Neuron (in vitro differentiated cells): Measurements from ENCODE around the gene PTPN14.

Source experiments
- H2AFZ ChIP-seq: one replicate; pipeline ENCODE4 v1.6.1; 2013; ENCODE audit warnings: low read depth, mild to moderate bottlenecking, inconsistent platforms, low read length, moderate library complexity
- H3K27me3 ChIP-seq: one replicate; pipeline ENCODE4 v1.6.1; 2013; ENCODE audit warnings: low read length; ENCODE audit not compliant: insufficient read depth
- H3K36me3 ChIP-seq: one replicate; pipeline ENCODE4 v1.6.1; 2013; ENCODE audit warnings: low read length; ENCODE audit not compliant: insufficient read depth
- H3K4me1 ChIP-seq: one replicate; pipeline ENCODE4 v1.6.1; 2013; ENCODE audit warnings: low read length; ENCODE audit not compliant: insufficient read depth
- H3K4me3 ChIP-seq: 2 replicates; pipeline ENCODE4 v1.5.1; 2013; ENCODE audit warnings: mild to moderate bottlenecking, low read length, moderate library complexity
- H3K9me3 ChIP-seq: one replicate; pipeline ENCODE4 v1.6.1; 2013; ENCODE audit warnings: low read length

The PTPN14 gene

GRCh38 chr1:214454569-214455396 lies 96.6 kb downstream of the PTPN14 start:
- Histone ChIP-seq H3K4me3 (no peak overlapping the region), H2AFZ (no peak overlapping the region), H3K36me3 (no peaks in the 10 kb centered on the region), H3K27me3 (no peaks in the 10 kb centered on the region), H3K4me1 (no peaks in the 10 kb centered on the region), H3K9me3 (no peaks in the 10 kb centered on the region)

GRCh38 chr1:214453109-214453722 lies 98.2 kb downstream of the PTPN14 start:
- Histone ChIP-seq H3K9me3 (peaks cover 2% of the 10 kb centered on the region), H3K27me3 (no peaks in the 10 kb centered on the region), H3K4me1 (no peaks in the 10 kb centered on the region), H3K4me3 (no peak overlapping the region), H3K36me3 (no peaks in the 10 kb centered on the region), H2AFZ (no peak overlapping the region)

- Histone ChIP-seq H3K36me3 (no peaks in the 10 kb centered on the region), H3K9me3 (peaks cover 2% of the 10 kb centered on the region), H3K4me3 (no peak overlapping the region), H3K27me3 (no peaks in the 10 kb centered on the region), H3K4me1 (no peaks in the 10 kb centered on the region), H2AFZ (no peak overlapping the region)
Measured at GRCh38 chr1:214452152-214452784, 99.1 kb downstream of the PTPN14 start.

- Histone ChIP-seq H3K27me3 (no peaks in the 10 kb centered on the region), H3K36me3 (no peaks in the 10 kb centered on the region), H3K4me3 (no peak overlapping the region), H3K4me1 (peaks cover 6% of the 10 kb centered on the region), H3K9me3 (peaks cover 2% of the 10 kb centered on the region), H2AFZ (no peak overlapping the region)
Measured at GRCh38 chr1:214451596-214451995, 99.8 kb downstream of the PTPN14 start.

- H3K4me1 ChIP-seq = peaks cover 7% of the 10 kb centered on the region
- no peaks in the 10 kb centered on the region for H3K27me3 ChIP-seq
- no peak overlapping the region for H2AFZ ChIP-seq
- peaks cover 2% of the 10 kb centered on the region for H3K9me3 ChIP-seq
- no peak overlapping the region for H3K4me3 ChIP-seq
- no peaks in the 10 kb centered on the region for H3K36me3 ChIP-seq
Measured at GRCh38 chr1:214449371-214449770, 102.0 kb downstream of the PTPN14 start.

- H3K4me3 ChIP-seq = no peak overlapping the region
- no peaks in the 10 kb centered on the region for H3K27me3 ChIP-seq
- peaks cover 2% of the 10 kb centered on the region for H3K9me3 ChIP-seq
- H2AFZ ChIP-seq = no peak overlapping the region
- no peaks in the 10 kb centered on the region for H3K36me3 ChIP-seq
- H3K4me1 ChIP-seq = peaks cover 7% of the 10 kb centered on the region
Measured at GRCh38 chr1:214448536-214448935, 102.9 kb downstream of the PTPN14 start.

- H3K4me3 ChIP-seq = no peak overlapping the region
- no peak overlapping the region for H2AFZ ChIP-seq
- no peaks in the 10 kb centered on the region for H3K36me3 ChIP-seq
- H3K27me3 ChIP-seq = no peaks in the 10 kb centered on the region
- peaks cover 2% of the 10 kb centered on the region for H3K9me3 ChIP-seq
- H3K4me1 ChIP-seq = peaks cover 7% of the 10 kb centered on the region
Measured at GRCh38 chr1:214447557-214447871, 103.9 kb downstream of the PTPN14 start.

GRCh38 chr1:214446772-214447556 lies 104.4 kb downstream of the PTPN14 start:
- H3K36me3 ChIP-seq = no peaks in the 10 kb centered on the region
- peaks cover 2% of the 10 kb centered on the region for H3K9me3 ChIP-seq
- no peak overlapping the region for H3K4me3 ChIP-seq
- no peak overlapping the region for H2AFZ ChIP-seq
- peaks cover 7% of the 10 kb centered on the region for H3K4me1 ChIP-seq
- no peaks in the 10 kb centered on the region for H3K27me3 ChIP-seq

GRCh38 chr1:214445831-214446614 lies 105.4 kb downstream of the PTPN14 start:
- peaks cover 2% of the 10 kb centered on the region for H3K9me3 ChIP-seq
- no peak overlapping the region for H3K4me3 ChIP-seq
- H3K36me3 ChIP-seq = no peaks in the 10 kb centered on the region
- H3K4me1 ChIP-seq = peaks cover 7% of the 10 kb centered on the region
- no peak overlapping the region for H2AFZ ChIP-seq
- H3K27me3 ChIP-seq = no peaks in the 10 kb centered on the region

- H3K9me3 ChIP-seq = peaks cover 2% of the 10 kb centered on the region
- no peak overlapping the region for H3K4me3 ChIP-seq
- H3K27me3 ChIP-seq = no peaks in the 10 kb centered on the region
- H2AFZ ChIP-seq = no peak overlapping the region
- no peaks in the 10 kb centered on the region for H3K36me3 ChIP-seq
- H3K4me1 ChIP-seq = peaks cover 7% of the 10 kb centered on the region
Measured at GRCh38 chr1:214445199-214445598, 106.2 kb downstream of the PTPN14 start.

- Histone ChIP-seq H3K9me3 (peaks cover 2% of the 10 kb centered on the region), H3K4me1 (peaks cover 15% of the 10 kb centered on the region)
Measured at GRCh38 chr1:214444182-214444939, 107.0 kb downstream of the PTPN14 start.

GRCh38 chr1:214441119-214441518 lies 110.3 kb downstream of the PTPN14 start:
- Histone ChIP-seq H2AFZ (no peak overlapping the region), H3K4me1 (peaks cover 12% of the 10 kb centered on the region), H3K9me3 (no peaks in the 10 kb centered on the region), H3K36me3 (no peaks in the 10 kb centered on the region), H3K4me3 (no peak overlapping the region), H3K27me3 (no peaks in the 10 kb centered on the region)

More at GRCh38 chr1:214444182-214444939, 107.0 kb downstream of the PTPN14 start:
- H3K4me3 ChIP-seq = no peak overlapping the region
- no peaks in the 10 kb centered on the region for H3K36me3 ChIP-seq
- no peak overlapping the region for H2AFZ ChIP-seq
- H3K27me3 ChIP-seq = no peaks in the 10 kb centered on the region
